ENCODE data around the gene ARHGEF7.

ARHGEF7 gene

DNA sequence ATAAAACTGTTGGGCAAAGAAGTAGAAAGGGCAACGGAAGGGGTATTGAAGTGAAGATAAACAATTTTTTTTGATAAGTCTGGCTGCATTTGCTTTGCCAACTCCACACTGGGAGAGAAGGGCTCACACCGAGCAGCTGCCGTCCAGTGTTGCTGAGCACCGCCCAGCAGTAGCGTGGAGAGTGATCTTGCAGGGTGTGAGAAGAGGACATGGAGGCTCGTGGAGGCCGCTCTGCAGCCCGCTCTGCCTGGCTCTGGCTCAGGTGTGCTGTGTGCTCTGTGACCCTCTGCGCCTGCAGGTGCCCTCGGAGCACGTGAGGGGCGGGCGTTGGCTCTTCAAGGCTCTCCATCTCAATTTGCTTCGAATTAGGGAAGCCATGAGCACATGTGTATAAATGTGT lies 169.5 kb downstream of the ARHGEF7 start:
- no peaks in the 10 kb centered on the region for H3K4me1 ChIP-seq (ENCODE audit: insufficient read depth, low read length, severe bottlenecking)
- H3K4me3 ChIP-seq (ENCODE audit: low read depth, low read length, poor library complexity, severe bottlenecking), result no peak overlapping the region
- H3K4me2 ChIP-seq (ENCODE audit: low read length), result no peak overlapping the region
- peaks cover 99% of the 10 kb centered on the region for H3K36me3 ChIP-seq (ENCODE audit: insufficient read depth, low read length)
- H3K9ac ChIP-seq (ENCODE audit: low read length), result no peak overlapping the region
- H3F3A ChIP-seq (ENCODE audit: insufficient read depth, low read length), result no peaks in the 10 kb centered on the region
- TF ChIP-seq EZH2 (IDR thresholded peaks at IDR 0.05; ENCODE audit: borderline replicate concordance, low read length) (no peak), CTCF (IDR thresholded peaks at IDR 0.05; ENCODE audit: low read length) (no peak)
- H3K9me2 ChIP-seq (ENCODE audit: low read depth, low read length), result no peaks in the 10 kb centered on the region
- H2AFZ ChIP-seq (ENCODE audit: low read length), result no peak overlapping the region
- H3K79me2 ChIP-seq (ENCODE audit: insufficient read depth, low read length), result no peaks in the 10 kb centered on the region
- no peaks in the 10 kb centered on the region for H4K20me1 ChIP-seq (ENCODE audit: insufficient read depth, low read length)
- no peaks in the 10 kb centered on the region for H3K27me3 ChIP-seq (ENCODE audit: insufficient read depth, low read length)
- H3K9me3 ChIP-seq (ENCODE audit: low read length), result no peaks in the 10 kb centered on the region
- no peak overlapping the region for H3K27ac ChIP-seq (ENCODE audit: low read depth, low read length, poor library complexity, severe bottlenecking)

- H3K27ac ChIP-seq (ENCODE audit: low read depth, low read length, poor library complexity, severe bottlenecking), result no peak overlapping the region
- H3K27me3 ChIP-seq (ENCODE audit: insufficient read depth, low read length), result no peaks in the 10 kb centered on the region
- H3K9me2 ChIP-seq (ENCODE audit: low read depth, low read length), result no peaks in the 10 kb centered on the region
- H3K4me3 ChIP-seq (ENCODE audit: low read depth, low read length, poor library complexity, severe bottlenecking), result no peak overlapping the region
- H3K9ac ChIP-seq (ENCODE audit: low read length), result no peak overlapping the region
- no peaks in the 10 kb centered on the region for H3K79me2 ChIP-seq (ENCODE audit: insufficient read depth, low read length)
- no peaks in the 10 kb centered on the region for H3F3A ChIP-seq (ENCODE audit: insufficient read depth, low read length)
- H3K36me3 ChIP-seq (ENCODE audit: insufficient read depth, low read length), result peaks cover 99% of the 10 kb centered on the region
- H2AFZ ChIP-seq (ENCODE audit: low read length), result no peak overlapping the region
- TF ChIP-seq CTCF (IDR thresholded peaks at IDR 0.05; ENCODE audit: low read length) (no peak; the same call in 1 of the 2 replicates), EZH2 (IDR thresholded peaks at IDR 0.05; ENCODE audit: borderline replicate concordance, low read length) (no peak)
- H3K4me2 ChIP-seq (ENCODE audit: low read length), result no peak overlapping the region
- H3K4me1 ChIP-seq (ENCODE audit: insufficient read depth, low read length, severe bottlenecking), result no peaks in the 10 kb centered on the region
- no peaks in the 10 kb centered on the region for H3K9me3 ChIP-seq (ENCODE audit: low read length)
- H4K20me1 ChIP-seq (ENCODE audit: insufficient read depth, low read length), result no peaks in the 10 kb centered on the region
Measured at GRCh38 chr13:111286162-111286561, 171.1 kb downstream of the ARHGEF7 start.

- Histone ChIP-seq H2AFZ (ENCODE audit: low read length) (no peak overlapping the region), H3K4me3 (ENCODE audit: low read depth, low read length, poor library complexity, severe bottlenecking) (no peak overlapping the region), H3F3A (ENCODE audit: insufficient read depth, low read length) (no peaks in the 10 kb centered on the region), H3K4me2 (ENCODE audit: low read length) (no peak overlapping the region), H3K9me2 (ENCODE audit: low read depth, low read length) (no peaks in the 10 kb centered on the region), H3K9me3 (ENCODE audit: low read length) (no peaks in the 10 kb centered on the region), H3K79me2 (ENCODE audit: insufficient read depth, low read length) (no peaks in the 10 kb centered on the region), H3K9ac (ENCODE audit: low read length) (no peak overlapping the region), H3K27me3 (ENCODE audit: insufficient read depth, low read length) (no peaks in the 10 kb centered on the region), H3K4me1 (ENCODE audit: insufficient read depth, low read length, severe bottlenecking) (no peaks in the 10 kb centered on the region), H3K36me3 (ENCODE audit: insufficient read depth, low read length) (peaks cover 99% of the 10 kb centered on the region), H4K20me1 (ENCODE audit: insufficient read depth, low read length) (no peaks in the 10 kb centered on the region), H3K27ac (ENCODE audit: low read depth, low read length, poor library complexity, severe bottlenecking) (no peak overlapping the region)
- TF ChIP-seq CTCF (IDR thresholded peaks at IDR 0.05; ENCODE audit: low read length), result no peak
- TF ChIP-seq EZH2 (IDR thresholded peaks at IDR 0.05; ENCODE audit: borderline replicate concordance, low read length), result no peak
Measured at GRCh38 chr13:111286749-111287148, 171.6 kb downstream of the ARHGEF7 start.
